DOHH2 (cell line): ENCODE measurements around the gene LRRC38.

ENCODE experiments used
- H3F3A ChIP-seq: fragments of 200-600 bp; sonication (generic), shearing (Covaris generic); 2 replicates; pipeline ENCODE4 v1.6.0; 2016; ENCODE audit warnings: antibody characterized with exemption, mild to moderate bottlenecking; ENCODE audit not compliant: control insufficient read depth, insufficient read depth
- H3K27ac ChIP-seq: fragments of 200-600 bp; sonication (generic); 2 replicates; pipeline ENCODE4 v1.5.1; 2014; ENCODE audit warnings: low read depth, mild to moderate bottlenecking, low read length, moderate library complexity
- H3K27me3 ChIP-seq: fragments of 200-600 bp; sonication (generic); 2 replicates; pipeline ENCODE4 v1.6.1; 2014; ENCODE audit warnings: mild to moderate bottlenecking, low read length, mixed read lengths; ENCODE audit not compliant: control insufficient read depth
- H3K36me3 ChIP-seq: fragments of 200-600 bp; sonication (generic); 2 replicates; pipeline ENCODE4 v1.6.1; 2014; ENCODE audit warnings: mild to moderate bottlenecking, low read length, moderate library complexity, mixed read lengths; ENCODE audit not compliant: control insufficient read depth
- H3K4me1 ChIP-seq: fragments of 200-600 bp; sonication (generic); 2 replicates; pipeline ENCODE4 v1.6.1; 2014; ENCODE audit warnings: mild to moderate bottlenecking, low read length, mixed read lengths; ENCODE audit not compliant: control insufficient read depth
- H3K4me2 ChIP-seq: fragments of 200-600 bp; sonication (generic); 2 replicates; pipeline ENCODE4 v1.6.0; 2014; ENCODE audit warnings: mild to moderate bottlenecking, low read length, moderate library complexity
- H3K4me3 ChIP-seq: fragments of 200-600 bp; sonication (generic); 2 replicates; pipeline ENCODE4 v1.5.1; 2014; ENCODE audit warnings: mild to moderate bottlenecking, low read length, mixed read lengths
- H3K79me2 ChIP-seq: fragments of 200-600 bp; sonication (generic); 2 replicates; pipeline ENCODE4 v1.6.1; 2014; ENCODE audit warnings: mild to moderate bottlenecking, low read length, mixed read lengths; ENCODE audit not compliant: control insufficient read depth
- H3K9me2 ChIP-seq: fragments of 200-600 bp; sonication (generic); replicated peaks from 2 replicates; pipeline ENCODE4 v1.6.1; 2014; ENCODE audit warnings: mild to moderate bottlenecking, low read length, mixed read lengths; ENCODE audit not compliant: control insufficient read depth
- H3K9me3 ChIP-seq: fragments of 200-600 bp; sonication (generic); 2 replicates; pipeline ENCODE4 v1.6.1; 2014; ENCODE audit warnings: antibody characterized with exemption, low read length, mixed read lengths; ENCODE audit not compliant: control insufficient read depth, insufficient read depth
- H4K20me1 ChIP-seq: fragments of 200-600 bp; sonication (generic); 2 replicates; pipeline ENCODE4 v1.6.0; 2014; ENCODE audit warnings: low read depth, mild to moderate bottlenecking, antibody characterized with exemption, low read length, moderate library complexity; ENCODE audit not compliant: control insufficient read depth, insufficient read depth
- EZH2phosphoT487 ChIP-seq: fragments of 200-600 bp; sonication (generic); IDR thresholded peaks from 2 replicates; pipeline ENCODE4 v1.6.1; 2017; ENCODE audit warnings: borderline replicate concordance, mild to moderate bottlenecking, antibody characterized with exemption, low read length, moderate library complexity, mixed read lengths
- TF ChIP-seq, protein P1 (sequence below): fragments of 200-600 bp; sonication (generic); IDR thresholded peaks from one replicate; pipeline ENCODE4 v1.5.1; 2014; ENCODE audit warnings: antibody characterized with exemption, mild to moderate bottlenecking, low read depth, low read length; ENCODE audit not compliant: poor library complexity, severe bottlenecking

Gene LRRC38

GRCh38 chr1:13538832-13539231 is 25.0 kb upstream of the LRRC38 start:
- H3K27ac ChIP-seq, result no peak overlapping the region
- TF ChIP-seq, protein P1, sequence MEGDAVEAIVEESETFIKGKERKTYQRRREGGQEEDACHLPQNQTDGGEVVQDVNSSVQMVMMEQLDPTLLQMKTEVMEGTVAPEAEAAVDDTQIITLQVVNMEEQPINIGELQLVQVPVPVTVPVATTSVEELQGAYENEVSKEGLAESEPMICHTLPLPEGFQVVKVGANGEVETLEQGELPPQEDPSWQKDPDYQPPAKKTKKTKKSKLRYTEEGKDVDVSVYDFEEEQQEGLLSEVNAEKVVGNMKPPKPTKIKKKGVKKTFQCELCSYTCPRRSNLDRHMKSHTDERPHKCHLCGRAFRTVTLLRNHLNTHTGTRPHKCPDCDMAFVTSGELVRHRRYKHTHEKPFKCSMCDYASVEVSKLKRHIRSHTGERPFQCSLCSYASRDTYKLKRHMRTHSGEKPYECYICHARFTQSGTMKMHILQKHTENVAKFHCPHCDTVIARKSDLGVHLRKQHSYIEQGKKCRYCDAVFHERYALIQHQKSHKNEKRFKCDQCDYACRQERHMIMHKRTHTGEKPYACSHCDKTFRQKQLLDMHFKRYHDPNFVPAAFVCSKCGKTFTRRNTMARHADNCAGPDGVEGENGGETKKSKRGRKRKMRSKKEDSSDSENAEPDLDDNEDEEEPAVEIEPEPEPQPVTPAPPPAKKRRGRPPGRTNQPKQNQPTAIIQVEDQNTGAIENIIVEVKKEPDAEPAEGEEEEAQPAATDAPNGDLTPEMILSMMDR, result no peak
- TF ChIP-seq EZH2phosphoT487, result no peak
- H3K4me2 ChIP-seq, result no peak overlapping the region

GRCh38 chr1:13536571-13536970 is 22.8 kb upstream of the LRRC38 start:
- no peaks in the 10 kb centered on the region for H4K20me1 ChIP-seq
- no peaks in the 10 kb centered on the region for H3K9me3 ChIP-seq
- no peak for TF ChIP-seq EZH2phosphoT487
- TF ChIP-seq, protein P1, result no peak
- H3K9me2 ChIP-seq, result no peaks in the 10 kb centered on the region
- H3K27me3 ChIP-seq, result peaks cover 2% of the 10 kb centered on the region; the same call in 1 of the 2 replicates
- H3K79me2 ChIP-seq, result no peaks in the 10 kb centered on the region
- H3K27ac ChIP-seq, result no peak overlapping the region
- H3K4me1 ChIP-seq, result no peaks in the 10 kb centered on the region
- no peak overlapping the region for H3K4me3 ChIP-seq
- no peak overlapping the region for H3K4me2 ChIP-seq
- no peaks in the 10 kb centered on the region for H3F3A ChIP-seq
- H3K36me3 ChIP-seq, result no peaks in the 10 kb centered on the region

More at GRCh38 chr1:13538832-13539231, 25.0 kb upstream of the LRRC38 start:
- H3K4me3 ChIP-seq, result no peak overlapping the region
- H3F3A ChIP-seq, result no peaks in the 10 kb centered on the region
- H3K9me3 ChIP-seq, result no peaks in the 10 kb centered on the region
- H3K79me2 ChIP-seq, result no peaks in the 10 kb centered on the region
- 0 out of 2 replicates have a peak, but pooled peaks cover 2% of the 10 kb centered on the region for H3K27me3 ChIP-seq
- no peaks in the 10 kb centered on the region for H3K36me3 ChIP-seq
- no peaks in the 10 kb centered on the region for H4K20me1 ChIP-seq
- no peaks in the 10 kb centered on the region for H3K9me2 ChIP-seq
- H3K4me1 ChIP-seq, result no peaks in the 10 kb centered on the region

DNA sequence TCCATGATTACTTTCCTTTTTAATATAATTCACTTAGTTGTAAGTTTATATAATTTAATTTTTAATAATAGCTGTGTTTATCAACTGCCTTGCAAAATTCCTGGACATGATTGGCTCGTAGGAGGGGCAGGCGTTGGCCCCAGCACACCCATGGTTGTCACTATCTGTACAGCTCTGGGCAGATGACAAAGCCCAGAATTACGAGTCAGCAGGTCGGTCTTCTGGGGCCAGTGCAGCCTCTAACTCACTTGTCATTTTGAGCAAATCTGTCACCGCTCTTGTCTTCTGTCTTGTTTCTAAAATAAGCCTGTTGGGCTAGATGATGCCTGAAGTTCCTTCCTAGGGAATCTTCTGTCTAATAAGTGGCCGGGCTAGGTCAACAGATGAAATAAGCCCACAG is 21.4 kb upstream of the LRRC38 start:
- no peaks in the 10 kb centered on the region for H3F3A ChIP-seq
- H3K79me2 ChIP-seq, result no peaks in the 10 kb centered on the region
- H3K9me3 ChIP-seq, result no peaks in the 10 kb centered on the region
- no peak overlapping the region for H3K27ac ChIP-seq
- no peak overlapping the region for H3K4me3 ChIP-seq
- H3K4me2 ChIP-seq, result no peak overlapping the region
- no peak for TF ChIP-seq EZH2phosphoT487
- TF ChIP-seq, protein P1, result no peak
- no peaks in the 10 kb centered on the region for H3K9me2 ChIP-seq
- no peaks in the 10 kb centered on the region for H4K20me1 ChIP-seq
- H3K4me1 ChIP-seq, result no peaks in the 10 kb centered on the region
- no peaks in the 10 kb centered on the region for H3K36me3 ChIP-seq
- peaks cover 2% of the 10 kb centered on the region; the same call in 1 of the 2 replicates for H3K27me3 ChIP-seq
